GM21529 (cell line): ENCODE measurements around the gene HECTD4.
A peak's percentile ranks its signal among the peaks of the same experiment; 100 is the strongest.

Experiments
- ATAC-seq: cut with Tn5 transposase; IDR thresholded peaks from one replicate; pipeline ENCODE4 v1.9.1; 2021; ENCODE audit not compliant: unreplicated experiment

The HECTD4 gene

DNA sequence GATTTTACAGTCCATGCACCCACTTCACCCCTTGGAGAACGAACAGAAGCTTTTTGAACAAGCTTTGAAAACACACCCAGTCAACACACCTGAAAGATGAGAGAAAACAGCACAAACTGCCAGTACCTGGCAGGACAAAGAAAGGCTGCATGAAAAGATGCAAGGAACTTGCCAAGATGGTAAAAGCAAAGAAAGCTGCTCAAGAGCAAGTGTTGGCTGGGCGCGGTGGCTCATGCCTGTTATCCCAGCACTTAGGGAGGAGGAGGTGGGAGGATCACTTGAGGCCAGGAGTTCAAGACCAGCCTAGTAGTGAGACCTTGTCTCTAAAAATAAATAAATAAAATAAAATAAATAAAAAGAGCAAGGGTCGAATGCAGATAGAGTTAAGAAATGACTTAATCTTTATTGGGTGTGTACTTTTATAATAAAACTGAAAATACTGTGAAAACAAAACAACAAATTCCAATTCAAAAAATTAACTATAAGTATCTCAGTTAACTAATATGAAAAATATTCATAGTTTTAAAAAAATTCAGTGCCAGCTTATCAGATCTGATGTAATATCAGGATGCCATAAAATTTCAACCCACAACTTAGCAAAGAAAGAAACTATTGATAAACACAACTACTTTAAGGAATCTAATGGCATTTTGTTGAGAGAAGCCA is 59.2 kb downstream of the HECTD4 start:
- no peak for ATAC-seq

DNA sequence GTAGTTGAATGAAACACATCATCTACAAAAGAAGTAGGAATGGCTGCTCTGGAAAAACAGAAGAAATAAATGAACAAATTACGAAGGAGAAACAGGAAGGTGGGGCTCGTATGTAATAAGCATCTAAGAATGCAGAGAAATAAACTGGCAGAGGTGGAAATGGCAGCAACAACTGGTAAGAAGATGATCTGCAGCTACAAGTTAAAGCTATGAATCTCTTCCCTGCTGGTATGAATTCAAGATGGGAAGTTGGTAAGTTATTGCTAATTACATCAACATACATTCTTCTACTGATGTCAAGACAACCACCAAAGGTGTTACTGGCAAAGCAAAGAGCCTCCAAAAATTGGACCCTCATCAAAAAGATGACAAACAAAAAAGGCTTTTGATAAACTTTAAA is 59.8 kb downstream of the HECTD4 start:
- no peak for ATAC-seq

DNA sequence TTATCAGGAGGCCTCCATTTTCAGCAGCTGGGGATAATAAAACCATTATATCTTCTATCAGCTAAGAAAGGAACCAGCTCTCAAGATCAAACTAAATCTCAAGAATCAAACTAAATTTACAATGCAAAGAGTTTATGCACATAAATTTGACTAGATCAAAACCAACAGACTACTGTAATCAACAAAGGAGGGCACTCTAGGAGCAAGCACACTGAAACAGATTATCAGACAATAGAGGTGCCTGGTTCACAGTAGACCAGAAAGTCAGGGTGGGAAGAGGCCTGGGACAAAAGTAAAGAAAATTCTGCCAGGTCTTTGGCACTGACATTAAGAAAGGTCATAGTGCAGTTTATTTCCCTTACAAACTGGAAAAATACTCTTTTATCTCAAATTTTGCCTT is 61.0 kb downstream of the HECTD4 start:
- ATAC-seq = no peak

DNA sequence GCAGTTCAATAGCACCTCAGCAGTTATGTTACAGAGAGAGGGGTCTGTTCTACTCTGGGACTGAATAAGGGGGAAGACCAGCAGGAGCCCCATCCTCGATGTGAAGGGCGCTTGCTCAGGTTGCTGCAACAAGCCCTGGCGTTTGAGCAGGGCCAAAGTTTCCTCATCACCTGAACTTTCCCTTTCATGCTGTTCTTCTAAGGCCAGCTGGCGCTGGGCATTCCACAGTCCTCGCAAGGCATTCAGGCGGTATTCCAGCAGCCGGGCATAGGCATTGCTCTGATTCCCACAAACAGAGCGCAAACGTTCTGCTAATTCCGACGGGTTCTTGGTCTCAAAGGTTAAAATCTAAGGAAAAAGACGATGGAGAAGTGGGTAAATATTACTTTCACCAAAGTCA is 62.8 kb downstream of the HECTD4 start:
- ATAC-seq = no peak

DNA sequence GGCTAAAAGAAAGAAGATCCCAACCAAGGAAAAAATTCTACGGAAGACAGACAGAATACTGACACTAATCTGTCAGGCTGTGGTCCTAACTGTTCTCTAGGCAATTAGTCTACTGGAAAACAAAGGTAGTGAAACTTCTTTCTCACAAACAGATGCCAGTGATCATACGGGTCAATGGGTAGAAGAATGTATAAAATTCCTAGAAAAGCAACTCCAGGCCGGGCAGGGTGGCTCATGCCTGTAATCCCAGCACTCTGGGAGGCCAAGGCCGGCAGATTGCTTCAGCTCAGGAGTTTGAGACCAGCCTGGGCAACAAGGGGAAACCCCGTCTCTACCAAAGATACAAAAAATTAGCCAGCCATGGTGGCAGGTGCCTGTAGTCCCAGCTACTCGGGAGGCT is 64.8 kb downstream of the HECTD4 start:
- ATAC-seq = no peak

DNA sequence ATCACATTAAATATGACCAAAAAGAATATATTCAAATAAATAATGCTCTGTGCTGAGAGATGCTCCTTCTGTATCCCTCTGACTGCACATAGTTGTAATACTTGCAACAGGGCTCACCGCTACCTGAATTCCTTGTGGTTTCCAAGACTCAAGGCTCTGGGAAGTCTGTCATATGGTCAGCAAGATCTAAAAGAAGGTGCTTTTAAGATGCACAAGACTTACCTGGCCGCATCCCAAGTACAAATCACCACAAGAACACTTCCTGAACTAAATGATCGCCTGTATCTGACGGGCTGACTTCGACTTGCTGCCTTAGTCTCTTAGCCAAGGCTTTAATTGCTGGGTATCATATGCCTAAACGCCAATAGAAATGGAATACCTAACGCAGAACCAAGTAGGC is 67.2 kb downstream of the HECTD4 start:
- ATAC-seq = no peak

DNA sequence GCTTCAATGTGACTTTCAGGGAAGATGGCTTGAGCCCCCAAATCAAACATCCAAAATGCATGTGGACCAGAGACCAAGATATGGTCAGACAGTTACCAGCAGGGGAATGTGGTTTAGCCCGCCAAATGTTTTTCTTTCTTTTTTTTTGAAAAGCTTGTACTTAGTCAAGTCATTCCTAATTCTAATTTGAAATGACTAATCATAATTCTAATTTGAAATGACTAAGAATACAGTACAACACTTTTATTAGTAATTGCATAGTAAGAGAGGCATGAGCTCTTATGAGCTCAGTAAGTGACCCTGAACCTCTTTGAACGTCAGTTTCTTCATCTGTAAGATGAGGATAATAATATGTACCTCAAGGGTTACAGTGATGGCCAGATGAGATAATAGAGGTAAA is 72.4 kb downstream of the HECTD4 start:
- ATAC-seq = no peak

DNA sequence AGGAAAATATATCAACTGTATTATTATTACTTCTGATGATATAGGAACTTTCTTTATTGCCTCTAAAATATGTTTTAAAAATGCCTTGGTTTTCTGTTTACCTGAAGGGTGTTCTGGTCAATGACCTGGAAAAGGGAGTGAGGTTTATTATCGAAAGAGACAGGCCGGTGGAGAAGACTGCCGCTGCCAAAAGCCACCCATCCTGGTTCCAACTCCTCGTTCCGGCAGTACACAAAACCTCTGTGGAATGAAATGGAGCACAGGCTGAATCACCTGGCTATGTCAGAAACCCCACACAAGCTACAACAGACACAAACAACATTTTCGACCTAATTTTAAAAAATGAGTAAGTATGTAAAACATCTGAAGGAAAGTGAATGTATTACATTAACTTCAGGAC is 73.6 kb downstream of the HECTD4 start:
- no peak for ATAC-seq

DNA sequence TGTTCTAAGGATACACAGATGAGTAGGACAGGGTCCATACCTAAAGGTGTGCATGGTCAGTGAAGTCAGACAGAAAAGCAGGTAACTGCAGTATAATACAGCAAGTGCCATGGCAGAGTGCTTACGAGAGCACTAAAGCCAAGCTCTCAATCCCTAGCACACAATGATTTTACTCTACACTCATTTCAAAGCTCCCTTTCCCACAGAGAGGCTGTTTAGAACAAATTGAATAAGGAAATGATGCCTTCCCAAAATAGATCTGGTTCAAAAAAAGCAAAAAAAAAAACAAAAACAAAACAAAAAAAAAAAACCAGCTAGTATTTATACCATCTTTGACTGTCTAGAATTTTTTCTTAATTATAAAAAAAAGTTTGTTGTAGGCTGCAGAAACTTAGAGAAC is 74.1 kb downstream of the HECTD4 start:
- ATAC-seq = no peak

DNA sequence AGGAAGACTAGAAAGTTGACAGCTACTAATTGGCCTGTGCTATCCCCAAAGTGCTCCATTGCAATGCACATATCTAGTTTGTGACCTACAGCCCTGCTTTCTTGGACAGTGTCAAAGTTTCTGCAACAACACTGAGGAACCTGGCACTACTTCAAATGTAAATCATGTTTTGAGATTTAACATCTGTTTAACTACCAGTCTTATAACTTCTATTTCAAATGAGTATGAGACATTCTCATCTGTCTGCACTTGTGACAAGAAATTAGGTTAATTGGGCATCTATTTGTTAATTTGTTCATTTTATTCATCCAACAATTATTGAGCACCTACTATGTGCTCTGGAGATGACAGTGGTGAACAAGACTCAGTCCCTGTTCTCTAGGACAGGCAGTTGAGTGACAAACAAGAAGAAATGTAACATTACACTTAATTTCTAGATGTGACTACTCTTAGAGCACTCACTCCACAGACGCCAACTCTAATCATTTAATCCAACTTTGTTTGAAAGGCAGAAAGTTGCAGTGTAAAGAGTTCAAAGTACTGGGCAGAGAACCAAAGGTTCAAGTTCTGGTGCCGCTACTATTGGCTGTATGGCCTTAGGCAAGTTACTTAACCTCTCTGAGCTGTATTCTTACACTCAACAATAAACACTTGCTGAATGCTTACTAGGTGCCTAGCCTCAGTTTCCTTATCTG is 74.8 kb downstream of the HECTD4 start:
- no peak for ATAC-seq

DNA sequence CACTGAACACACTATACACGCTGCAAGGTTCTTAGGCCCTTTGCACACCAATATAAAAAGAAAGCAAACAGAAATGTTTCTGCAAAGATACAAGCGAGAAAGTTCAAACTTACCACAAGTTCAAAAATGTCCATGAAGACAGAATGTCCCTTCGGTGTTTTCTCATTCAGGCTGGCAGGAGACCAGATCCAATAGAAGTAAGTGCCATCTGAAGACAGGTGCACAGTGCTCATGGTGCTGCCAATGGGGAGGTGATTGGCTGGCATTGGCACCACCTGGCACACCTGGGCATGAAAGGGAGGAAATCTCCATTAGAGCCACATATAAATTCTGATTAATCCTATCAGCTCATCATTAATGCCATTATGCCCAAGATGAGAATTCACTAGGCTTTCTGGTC is 76.3 kb downstream of the HECTD4 start:
- ATAC-seq = no peak

DNA sequence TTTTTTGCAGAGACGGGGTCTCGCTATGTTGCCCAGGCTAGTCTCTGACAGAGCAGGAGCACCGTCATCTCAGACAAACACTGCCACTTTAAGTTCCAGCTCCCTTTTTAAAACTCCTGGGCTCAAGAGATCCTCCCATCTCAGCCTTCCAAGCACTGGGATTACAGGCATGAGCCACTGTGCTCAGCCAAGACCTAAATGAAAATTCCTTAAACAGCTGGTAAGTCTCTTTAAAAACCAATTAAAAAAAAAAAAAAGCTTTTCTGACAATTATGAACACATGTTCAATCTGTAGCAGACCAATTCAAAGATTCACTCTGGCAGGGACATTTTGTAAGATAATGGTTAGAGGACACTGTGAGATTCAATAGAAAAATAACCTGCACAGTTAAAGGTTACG is 77.8 kb downstream of the HECTD4 start:
- no peak for ATAC-seq

DNA sequence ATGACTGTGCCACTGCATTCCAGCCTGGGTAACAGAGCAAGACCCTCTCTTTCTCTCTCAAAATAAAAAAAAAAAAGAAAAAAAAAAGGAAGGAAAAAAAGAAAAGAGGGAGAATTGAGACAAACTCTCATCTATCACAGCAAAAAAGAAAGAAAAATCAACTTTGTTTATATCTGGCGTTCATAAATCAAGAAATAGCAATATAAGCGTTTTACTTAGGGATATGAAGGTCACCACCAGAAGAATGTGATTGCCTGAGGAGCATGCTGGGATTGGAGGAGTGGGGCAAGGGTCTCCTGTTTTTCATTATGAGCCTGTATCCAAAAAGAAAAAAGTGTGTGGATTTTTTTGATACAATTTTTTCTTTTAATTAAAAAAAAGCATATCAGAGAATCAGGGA is 78.4 kb downstream of the HECTD4 start:
- no peak for ATAC-seq

DNA sequence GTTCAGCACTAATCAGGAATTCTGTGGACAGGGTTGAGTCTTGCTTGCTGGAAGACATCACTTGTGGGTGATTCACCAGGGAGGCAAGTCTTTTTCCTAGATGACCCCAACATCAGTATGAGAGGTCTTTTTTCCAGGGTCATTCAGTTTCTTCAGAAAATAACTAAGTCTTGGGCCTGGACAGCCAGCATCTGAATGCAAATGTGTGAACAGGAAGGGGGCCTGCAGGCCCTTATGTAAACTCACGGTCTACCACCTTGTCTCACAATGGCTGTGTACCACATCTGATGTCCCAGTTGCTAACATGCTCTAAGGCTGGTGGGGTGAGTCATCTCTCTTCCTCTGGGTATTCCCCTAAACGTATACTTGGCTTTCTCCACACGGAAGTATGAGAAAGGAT is 79.2 kb downstream of the HECTD4 start:
- ATAC-seq = peak; percentile 99

DNA sequence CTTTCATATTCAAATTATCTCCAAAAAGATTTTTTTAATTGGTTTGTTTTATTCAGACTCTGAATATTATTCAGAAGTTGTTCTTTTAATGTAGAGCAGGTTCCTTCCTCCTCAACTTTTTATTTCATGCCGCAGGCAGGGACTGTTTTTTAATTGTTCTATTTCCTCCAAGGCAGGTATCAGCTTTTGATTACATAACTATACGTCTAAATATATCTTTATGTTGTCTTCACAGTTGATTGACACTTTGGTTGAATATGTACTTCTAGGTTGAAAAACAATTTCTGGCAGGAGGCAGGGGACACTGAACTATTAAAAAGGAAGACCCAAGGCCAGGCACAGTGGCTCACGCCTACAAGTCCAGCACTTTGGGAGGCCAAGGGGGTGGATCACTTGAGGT is 82.5 kb downstream of the HECTD4 start:
- ATAC-seq = no peak

DNA sequence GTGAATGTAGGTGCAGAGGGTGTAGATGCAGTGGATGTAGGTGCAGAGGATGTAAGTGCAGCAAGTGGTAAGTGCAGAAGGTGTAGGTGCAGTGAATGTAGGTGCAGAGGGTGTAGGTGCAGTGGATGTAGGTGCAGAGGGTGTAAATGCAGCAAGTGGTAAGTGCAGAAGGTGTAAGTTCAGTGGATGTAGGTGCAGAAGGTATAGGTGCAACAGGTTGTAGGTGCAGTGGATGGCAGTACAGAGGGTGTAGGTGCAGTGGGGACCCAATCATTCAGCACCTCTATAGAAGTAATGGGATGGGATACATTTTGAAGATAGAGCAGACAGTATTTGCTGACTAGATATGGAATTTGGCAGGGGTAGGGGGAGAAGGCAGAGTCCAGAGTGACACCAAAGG is 85.0 kb downstream of the HECTD4 start:
- no peak for ATAC-seq

DNA sequence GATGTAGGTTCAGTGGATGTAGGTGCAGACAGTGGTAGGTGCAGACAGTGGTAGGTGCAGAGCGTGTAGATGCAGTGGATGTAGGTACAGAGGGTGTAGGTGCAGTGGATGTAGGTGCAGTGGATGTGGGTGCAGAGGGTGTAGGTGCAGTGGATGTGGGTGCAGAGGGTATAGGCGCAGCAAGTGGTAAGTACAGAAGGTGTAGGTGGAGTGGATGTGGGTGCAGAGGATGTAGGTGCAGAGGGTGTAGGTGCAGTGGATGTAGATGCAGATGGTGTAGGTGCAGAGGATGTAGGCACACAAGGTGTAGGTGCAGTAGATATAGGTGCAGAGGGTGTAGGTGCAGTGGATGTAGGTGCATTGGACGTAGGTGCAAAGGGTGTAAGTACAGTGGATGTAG is 86.0 kb downstream of the HECTD4 start:
- ATAC-seq = no peak

DNA sequence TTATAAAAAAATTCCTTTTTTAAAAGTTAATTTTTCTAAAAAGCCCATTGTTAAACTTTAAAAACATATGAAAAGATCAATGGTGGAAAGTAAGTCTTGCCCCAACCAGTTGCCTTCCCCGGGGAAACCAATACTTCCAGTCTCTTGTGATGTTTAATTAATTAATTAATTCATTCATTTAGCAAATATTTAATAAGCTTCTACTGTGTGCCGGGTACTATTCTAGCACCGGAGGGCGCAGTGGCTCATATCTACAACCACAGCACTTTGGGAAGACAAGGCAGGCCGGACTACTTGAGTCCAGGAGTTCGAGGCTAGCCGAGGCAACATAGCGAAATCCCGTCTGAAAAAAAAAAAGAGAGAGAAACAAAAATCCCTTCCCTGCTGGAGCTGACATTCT is 87.4 kb downstream of the HECTD4 start:
- no peak for ATAC-seq

DNA sequence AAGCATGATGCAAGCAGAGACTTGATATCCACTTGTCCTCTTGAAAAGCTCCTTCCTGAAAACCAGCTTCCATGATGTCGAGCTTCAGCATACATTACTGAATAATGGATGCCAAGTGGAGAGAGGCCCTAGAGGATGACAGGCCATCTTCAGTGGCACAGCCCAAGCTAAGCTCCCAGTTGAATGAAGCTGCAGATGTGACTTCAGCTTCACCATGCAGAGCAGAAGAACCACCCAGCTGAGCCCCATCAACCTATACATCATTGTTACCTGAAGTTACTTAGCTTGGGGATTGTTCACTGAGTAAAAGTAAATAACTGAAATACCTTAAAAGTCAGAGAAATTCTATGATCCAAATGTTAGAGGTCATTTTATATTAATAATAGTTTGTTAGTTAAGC is 93.6 kb downstream of the HECTD4 start:
- no peak for ATAC-seq

DNA sequence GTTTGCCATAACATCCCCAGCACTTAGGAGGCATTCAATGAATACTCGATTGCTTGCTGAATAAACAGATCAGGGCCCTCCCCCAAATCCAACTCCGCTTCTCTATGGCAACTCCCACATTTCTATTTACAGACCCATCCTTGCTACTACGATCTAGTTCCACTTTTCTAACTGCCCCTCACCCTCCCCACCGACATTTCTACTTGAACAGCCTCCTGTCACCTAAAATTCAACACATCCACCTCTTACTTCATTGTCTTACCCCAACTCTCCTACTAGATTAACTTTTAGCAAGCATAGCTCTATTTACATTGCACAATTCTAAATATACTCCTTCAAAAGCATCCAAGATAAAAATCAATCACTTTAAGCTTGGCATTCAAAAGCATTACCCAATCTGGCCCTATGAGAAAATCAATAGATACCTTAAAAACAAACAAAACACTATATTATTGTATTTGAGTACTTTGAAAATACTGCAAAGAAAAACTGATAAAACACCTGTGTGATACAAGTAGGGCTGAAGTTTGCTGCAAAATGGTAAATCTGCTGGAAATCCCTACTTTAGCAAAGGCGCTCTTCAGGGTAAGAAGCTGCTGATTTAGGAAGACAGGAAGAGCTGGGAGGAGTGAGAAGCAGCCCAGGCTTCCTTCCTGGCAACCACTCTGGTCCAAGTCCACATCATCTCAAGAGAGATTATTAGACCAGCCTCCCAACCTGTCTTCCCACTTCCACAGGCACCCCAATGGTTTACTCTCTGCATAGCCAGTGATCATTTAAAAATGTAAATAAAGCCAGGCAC is 96.4 kb downstream of the HECTD4 start:
- no peak for ATAC-seq

DNA sequence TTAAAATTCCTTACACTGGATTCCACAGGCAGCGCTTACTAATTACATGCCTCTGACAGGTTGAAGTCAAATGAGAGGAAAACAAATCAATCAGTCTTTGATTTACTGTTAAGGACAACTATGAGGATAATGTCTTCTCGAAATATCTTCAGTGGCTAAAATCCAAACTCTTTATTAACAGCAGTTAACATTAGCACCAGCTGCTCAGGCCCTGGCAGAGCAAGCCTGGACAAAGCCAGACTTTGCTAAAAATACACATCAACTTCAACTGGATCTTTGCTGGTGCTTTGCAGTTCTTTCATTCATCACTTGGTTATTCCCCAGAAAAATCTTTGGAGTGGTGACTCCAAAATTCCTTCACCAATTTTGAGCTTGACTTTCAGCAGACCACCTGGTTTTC is 98.7 kb downstream of the HECTD4 start:
- no peak for ATAC-seq

DNA sequence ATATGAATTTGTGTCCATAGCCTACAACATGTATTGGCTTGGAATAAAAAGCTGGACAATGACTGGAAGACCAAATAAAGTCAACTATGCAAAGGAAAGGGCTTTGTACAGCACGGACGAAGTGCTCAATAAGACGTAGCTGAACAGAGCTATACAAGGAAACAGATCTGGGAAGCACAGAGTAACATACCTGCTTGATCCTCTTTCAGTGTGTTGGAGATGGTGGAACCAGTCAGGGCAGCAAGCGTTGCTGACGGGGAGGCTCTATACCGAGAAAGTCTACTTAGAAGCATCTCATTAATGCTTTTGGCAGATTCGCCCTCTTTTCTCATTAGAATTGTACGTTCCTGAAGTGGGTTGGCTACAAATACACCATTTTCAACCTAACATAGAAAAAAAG is 99.3 kb downstream of the HECTD4 start:
- no peak for ATAC-seq
